LHCN-M2 (cell line): Measurements from ENCODE around the gene AIG1. TPM values are rescaled to one million over a fixed set of nuclear protein-coding genes. Genes with fewer than 3 reads are reported as not detected.
"Not testable (repeated sequence)": the region's sequence is repeated elsewhere in the genome, so short reads cannot be mapped to it uniquely, and the experiment has no call there.

Experiments
- DNase-seq: peaks from one replicate; pipeline ENCODE4 v3.0.0-alpha.2; 2012; ENCODE audit warnings: low read depth
- total RNA-seq: library from RNA; depleted of rRNA; stranded (reverse); fragments of >200 nt; gene quantifications from 2 replicates; pipeline ENCODE4 v1.2.3, GENCODE V29; 2014

AIG1 gene
- total RNA-seq, 1 experiment from 2014 or later: 41.6 TPM

GRCh38 chr6:143264986-143265764 lies 204.5 kb downstream of the AIG1 start:
- no peak for DNase-seq

- DNase-seq: no peak
Observed at GRCh38 chr6:143267760-143268159, 207.1 kb downstream of the AIG1 start.

GRCh38 chr6:143268439-143268838 lies 207.8 kb downstream of the AIG1 start:
- DNase-seq: no peak

GRCh38 chr6:143270026-143270425 lies 209.3 kb downstream of the AIG1 start:
- peak; percentile 32 for DNase-seq

DNA sequence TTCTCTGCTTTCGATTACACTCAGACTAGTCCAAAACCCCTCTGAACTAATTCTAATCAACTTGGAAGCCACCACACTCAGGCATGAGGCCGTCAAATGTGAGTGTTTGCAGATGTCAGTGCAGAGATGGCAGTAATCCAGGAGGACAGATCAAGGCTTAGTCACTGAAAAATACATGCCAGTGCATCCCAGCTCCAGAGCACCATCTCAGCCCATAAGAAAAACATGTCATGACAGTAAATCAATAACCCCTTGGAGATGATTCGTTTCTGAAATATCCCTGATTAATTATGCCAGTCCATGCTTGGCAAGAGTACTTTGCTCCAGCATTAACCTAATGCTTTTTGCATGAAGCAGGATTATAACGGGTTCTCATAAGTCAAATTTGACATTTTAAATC lies 210.3 kb downstream of the AIG1 start:
- peak; percentile 66 for DNase-seq

DNA sequence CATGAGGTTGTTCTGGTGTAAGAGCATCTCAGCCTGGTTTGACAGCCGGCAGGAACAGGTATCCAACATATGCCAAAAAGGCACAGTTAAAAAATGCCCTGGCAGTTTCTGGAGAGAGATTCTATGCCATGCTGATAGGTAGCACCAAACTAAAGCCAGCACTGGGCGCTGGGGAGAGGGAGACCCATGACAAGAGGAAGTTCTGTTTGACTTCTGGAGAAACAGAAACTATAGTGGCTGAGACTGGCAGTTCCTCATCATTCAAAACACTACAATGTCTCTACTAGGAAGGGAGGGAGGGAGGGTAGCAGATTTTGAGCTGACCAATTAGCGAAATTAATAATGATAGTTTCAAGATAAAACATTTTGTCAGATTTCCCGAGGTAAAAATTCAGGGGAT lies 215.7 kb downstream of the AIG1 start:
- no peak for DNase-seq

GRCh38 chr6:143279385-143279784 lies 218.7 kb downstream of the AIG1 start:
- peak; percentile 23 for DNase-seq

DNA sequence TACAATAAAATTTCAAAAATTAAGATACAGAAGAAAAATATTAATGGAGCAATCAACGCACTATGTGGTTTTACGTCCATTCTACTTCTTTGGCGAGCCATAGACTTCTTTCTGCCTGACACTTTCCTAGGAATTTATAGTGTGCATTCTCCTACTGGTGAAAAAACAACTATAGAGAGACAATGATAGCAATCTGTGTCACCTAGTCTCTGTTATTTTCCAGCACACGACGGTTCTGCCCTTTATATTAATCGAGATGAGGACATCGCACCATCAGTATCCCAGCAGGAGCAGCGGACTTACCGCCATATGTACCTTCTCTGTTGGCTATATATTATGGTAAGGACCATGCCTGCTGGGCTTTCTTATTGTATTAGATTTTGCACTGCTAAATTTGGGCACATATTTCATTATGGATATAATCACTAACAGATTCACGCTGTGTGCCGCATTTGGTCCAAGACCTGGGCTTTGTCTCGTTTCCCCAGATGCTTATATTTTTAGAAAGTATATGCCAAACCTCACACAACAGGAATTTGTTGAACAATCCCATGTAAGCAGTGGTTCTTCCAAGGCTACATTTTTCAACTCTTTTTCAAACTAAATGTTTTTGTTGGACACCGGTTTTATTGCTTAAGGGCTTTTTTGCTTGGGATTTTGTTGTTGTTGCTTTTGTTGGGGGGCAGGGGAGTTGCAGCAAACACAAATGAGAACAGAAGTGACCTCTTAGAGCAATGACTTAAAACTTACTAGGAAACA lies 223.4 kb downstream of the AIG1 start:
- no peak for DNase-seq

DNA sequence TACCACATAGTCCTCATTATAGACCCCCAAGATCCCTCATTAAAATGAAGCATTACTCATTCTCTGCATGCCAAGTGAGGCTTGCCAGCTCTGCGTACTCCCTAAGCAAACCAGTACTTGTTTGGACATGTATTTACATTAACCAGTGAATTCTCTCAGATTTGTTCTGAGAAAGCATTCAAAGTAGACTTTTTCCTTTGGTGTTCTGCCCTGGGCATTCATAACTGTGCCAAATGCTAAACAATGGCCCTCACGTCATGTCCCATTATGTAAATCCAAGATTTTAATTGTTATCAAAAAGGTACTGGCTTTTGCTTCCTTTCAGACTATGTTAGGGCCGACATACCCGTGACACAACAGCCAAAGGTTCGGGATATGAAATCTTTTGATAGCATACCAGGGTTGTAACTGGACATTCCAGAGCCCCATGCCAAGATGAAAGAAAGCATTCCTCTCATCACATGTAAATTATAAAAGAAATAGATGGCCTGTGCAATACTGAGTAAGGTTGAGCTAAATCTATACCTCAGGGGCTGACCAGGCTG lies 225.6 kb downstream of the AIG1 start:
- DNase-seq: no peak

DNA sequence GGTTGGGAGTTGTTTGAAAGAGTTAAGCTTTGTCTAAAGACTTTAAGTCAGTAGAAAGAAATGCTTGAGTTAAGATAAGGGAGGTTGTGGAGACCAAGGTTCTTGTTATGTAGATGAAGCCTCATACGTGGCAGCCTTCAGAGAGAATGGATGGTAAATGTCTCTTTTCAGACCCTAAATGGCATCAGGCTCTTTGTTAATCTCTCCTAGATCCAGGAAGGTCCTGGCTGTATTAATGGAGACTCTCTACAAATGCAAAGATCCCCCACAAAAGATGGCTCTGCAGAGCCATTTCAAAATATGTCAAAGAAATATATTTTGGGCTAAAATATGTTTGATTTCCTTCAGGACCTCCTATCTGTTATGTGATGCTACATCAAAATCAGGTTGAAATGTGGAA lies 228.2 kb downstream of the AIG1 start:
- DNase-seq: no peak

DNA sequence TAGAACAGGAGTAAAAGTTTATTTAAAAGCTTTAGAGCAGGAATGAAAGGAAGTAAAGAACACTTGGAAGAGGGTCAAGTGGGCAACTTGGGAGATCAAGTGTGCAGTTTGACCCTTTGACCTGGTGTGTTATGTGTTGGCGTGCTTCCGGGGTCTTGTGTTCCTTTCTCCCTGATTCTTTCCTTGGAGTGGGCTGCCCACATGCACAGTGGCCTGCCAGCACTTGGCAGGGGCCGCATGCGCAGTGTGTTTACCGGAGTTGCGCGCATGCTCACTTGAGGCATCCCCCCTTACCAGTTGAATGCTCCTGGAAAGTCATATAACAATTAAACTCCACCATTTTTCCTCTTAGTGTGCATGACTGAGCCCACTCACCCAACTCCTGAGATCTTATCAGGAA lies 229.5 kb downstream of the AIG1 start:
- DNase-seq: no peak

GRCh38 chr6:143293523-143293922 lies 232.8 kb downstream of the AIG1 start:
- DNase-seq: peak; percentile 29

- DNase-seq: no peak
Observed at GRCh38 chr6:143294265-143294860, 233.7 kb downstream of the AIG1 start.

- no peak for DNase-seq
Observed at GRCh38 chr6:143295932-143296331, 235.2 kb downstream of the AIG1 start.

GRCh38 chr6:143298071-143298470 lies 237.4 kb downstream of the AIG1 start:
- DNase-seq: no peak

DNA sequence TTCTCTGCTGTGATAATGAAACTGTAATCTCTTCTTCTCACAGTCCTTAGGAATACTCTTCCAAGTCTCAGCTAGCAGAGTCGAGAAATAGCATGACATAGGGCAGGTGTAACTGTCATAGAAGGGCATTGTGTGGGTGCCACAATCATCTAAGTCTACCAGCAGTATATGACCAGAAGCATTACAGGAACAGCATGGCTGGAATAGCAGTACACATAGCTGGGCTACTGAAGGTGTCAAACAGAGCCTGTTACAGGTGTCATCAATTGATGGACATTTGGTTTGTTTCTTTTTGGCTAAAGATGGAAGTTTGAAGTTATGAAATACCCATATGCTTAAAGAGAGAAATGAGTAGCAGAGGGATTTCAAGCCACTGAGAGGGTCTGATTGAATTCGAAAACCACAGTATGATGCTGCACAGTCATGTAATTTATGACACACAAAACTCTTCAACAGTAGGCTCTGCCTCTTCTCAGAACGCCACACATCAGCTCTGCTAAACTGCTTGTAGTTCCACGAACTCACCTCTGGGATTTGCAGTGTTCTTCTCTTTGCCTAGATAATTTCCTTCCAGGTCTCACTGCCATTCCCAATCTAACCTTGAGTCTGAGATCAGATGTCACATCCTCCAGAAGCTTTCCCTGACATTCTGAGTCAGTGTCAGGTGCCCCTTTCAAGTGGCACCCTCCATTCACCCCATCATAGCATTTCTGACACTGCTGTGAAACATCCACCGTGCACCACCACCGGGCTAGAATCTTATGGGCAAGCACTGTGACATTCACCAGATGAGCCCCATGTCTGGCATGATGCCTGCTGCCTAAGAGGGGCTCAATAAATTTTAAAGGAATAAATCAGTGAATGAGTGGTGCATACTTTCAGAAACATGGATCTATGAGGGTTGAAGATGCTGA lies 238.8 kb downstream of the AIG1 start:
- DNase-seq: no peak

GRCh38 chr6:143301188-143301587 lies 240.5 kb downstream of the AIG1 start:
- DNase-seq: no peak

GRCh38 chr6:143307760-143308159 lies 247.1 kb downstream of the AIG1 start:
- DNase-seq: not testable (repeated sequence)

DNA sequence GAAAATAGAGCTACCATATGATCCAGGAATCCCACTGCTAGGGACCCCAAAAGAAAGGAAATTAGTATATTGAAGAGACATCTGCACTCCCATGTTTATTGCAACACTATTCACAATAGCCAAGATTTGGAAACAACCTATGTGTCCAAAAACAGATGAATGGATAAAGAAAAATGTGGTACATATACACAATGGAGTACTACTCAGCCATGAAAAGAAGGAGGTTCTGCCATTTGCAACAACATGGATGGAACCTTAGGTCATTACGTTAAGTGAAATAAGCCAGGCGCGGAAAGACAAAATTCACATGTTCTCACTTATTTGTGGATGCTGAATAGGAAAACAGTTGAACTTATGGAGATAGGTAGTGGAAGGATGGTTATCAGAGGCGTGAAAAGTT lies 252.5 kb downstream of the AIG1 start:
- no peak for DNase-seq

DNA sequence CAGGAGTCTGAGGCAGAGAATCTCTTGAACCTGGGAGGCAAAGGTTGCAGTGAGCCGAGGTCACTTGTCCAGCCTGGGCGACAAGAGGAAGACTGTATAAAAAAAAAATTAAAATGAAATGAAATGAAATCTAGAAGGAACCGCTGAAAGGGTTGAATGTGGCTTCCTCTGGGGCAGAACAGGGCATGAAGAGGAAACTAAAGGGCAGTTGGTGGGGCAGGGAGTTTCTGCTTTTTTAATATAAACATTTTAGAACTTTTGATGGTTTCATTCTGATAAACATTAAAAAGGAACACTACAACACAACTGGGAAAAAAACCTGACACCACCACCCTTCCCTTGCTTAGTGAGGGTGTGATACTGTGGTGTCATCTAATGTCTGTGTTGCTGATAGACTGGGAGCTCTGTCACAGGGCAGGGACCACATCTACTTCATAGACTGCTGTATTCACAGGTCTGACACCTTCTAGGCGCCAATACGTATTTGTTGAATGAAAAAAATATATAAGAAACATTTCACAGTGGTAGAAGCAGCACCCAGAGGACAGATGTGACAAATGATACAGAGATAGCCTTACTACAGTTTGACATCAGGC lies 260.9 kb downstream of the AIG1 start:
- no peak for DNase-seq

GRCh38 chr6:143322386-143322785 lies 261.7 kb downstream of the AIG1 start:
- DNase-seq: no peak
